NCI-H748 (cell line): ENCODE data around the gene ETHE1.
"Not testable (repeated sequence)": the region's sequence is repeated elsewhere in the genome, so short reads cannot be mapped to it uniquely, and the experiment has no call there.

Source experiments
- DNase-seq: peaks from one replicate; lab custom pipeline; 2025; ENCODE audit not compliant: unreplicated experiment; lab: John Stamatoyannopoulos, UW

The ETHE1 gene

DNA sequence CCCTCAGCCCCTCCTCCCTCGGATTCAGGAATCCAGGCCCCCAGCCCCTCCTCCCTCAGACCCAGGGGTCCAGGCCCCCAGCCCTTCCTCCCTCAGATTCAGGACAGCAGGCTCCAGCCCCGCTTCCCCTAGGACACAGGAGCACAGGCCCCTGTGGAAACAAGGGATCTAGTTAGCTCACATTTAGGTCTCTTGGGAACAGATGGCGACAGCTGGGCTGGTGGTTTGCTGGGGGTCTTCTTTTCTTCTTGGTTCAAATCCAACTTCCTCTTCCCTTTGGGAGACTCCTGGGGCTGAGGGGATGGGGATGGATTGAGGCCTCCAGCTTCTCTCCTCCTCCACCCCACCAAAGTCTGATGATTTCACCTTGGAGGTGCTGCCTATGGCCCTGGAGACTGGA lies 25.6 kb upstream of the ETHE1 start:
- no peak for DNase-seq

DNA sequence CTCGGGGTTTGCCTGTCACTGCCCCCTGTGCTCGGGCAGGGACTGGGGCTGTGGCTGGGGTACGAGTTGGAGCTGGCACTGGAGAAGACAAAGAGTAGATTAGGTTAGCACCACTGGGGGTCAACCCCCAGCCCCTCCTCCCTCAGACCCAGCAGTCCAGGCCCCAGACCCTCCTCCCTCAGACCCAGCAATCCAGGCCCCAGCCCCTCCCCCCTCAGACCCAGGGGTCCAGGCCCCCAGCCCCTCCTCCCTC lies 25.1 kb upstream of the ETHE1 start:
- no peak for DNase-seq

GRCh38 chr19:43551399-43552197 lies 24.6 kb upstream of the ETHE1 start:
- DNase-seq, result no peak

DNA sequence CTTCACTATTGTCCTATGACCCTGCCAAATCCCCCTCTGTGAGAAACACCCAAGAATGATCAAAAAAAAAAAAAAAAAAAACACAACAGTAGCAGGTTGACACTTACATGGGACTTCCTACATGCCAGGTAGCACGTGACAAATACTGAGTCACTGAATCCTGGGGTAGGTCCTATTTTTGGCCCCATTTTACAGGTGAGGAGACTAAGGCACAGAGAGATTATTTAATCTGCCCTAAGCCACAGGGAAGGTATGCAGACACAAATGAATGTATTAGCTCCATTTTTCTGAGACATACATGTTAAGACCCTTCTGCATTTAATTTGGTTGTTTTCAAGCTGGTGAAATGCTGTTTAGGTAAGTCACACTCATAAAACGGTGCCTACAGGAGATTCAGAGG lies 21.7 kb upstream of the ETHE1 start:
- DNase-seq, result no peak

- DNase-seq, result not testable (repeated sequence)
Measured at GRCh38 chr19:43547926-43548325, 20.9 kb upstream of the ETHE1 start.

- no peak for DNase-seq
Measured at GRCh38 chr19:43546581-43546980, 19.6 kb upstream of the ETHE1 start.

- no peak for DNase-seq
Measured at GRCh38 chr19:43545981-43546380, 19.0 kb upstream of the ETHE1 start.

DNA sequence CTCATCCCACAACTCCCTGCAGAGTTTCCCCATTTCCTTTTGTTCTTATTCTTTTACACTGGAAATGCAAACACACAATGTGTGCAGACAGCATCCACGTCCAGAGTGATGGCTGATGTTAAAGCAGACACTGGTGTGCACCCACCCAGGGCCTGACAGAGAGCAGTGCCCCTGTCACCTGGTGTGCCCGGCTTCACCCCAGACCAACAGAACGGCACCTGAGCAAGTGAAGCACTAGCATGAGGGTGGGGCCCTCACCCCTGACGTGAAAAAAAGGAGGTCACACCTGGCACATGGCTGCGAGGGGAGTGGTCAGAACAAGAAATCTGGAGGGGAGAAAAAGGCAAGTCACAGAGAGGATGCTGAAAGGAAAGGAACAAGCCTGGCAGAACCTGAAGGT lies 18.3 kb upstream of the ETHE1 start:
- DNase-seq, result no peak

DNA sequence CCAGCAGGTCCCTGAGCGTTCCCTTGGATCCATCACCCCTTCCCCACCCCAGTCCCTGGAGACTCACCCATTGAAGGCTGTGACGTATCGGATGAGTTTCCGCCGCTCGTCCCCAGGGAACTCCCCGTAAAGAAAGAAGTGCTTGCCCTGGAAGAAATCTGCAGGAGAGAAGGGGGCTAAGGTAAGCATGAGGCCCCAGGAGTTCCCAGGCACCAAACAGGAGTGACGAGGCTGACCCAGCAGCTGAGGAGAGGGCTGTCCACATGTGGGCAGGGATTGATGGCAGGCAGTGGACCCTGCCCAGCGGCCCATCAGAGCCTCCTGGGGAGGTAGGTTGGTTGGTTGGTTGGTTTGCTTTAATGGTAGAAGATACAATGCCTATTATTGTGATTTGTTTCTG lies 17.1 kb upstream of the ETHE1 start:
- no peak for DNase-seq

- DNase-seq, result no peak
Measured at GRCh38 chr19:43541920-43542650, 15.1 kb upstream of the ETHE1 start.

GRCh38 chr19:43540381-43540780 lies 13.4 kb upstream of the ETHE1 start:
- DNase-seq, result no peak

DNA sequence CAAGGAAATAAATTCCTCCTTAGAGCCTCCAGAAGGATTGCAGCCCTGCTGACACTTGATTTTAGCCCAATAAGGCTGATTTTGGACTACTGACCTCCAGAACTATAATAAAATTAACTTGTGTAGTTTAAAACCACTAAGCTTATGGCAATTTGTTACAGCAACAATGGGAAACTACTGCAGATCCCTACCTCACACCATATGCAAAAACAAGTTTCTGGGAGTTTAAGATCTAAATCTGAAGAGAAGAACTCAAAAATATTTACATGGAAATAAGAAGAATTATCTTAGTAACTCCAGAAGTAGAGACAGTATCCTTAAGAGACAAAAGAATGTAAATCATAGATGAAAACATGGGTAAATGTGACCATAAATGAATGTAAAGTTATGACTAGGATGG lies 11.9 kb upstream of the ETHE1 start:
- DNase-seq, result no peak

- peak; percentile 58 for DNase-seq
Measured at GRCh38 chr19:43534816-43535761, 8.1 kb upstream of the ETHE1 start.

- no peak for DNase-seq
Measured at GRCh38 chr19:43534305-43534815, 7.4 kb upstream of the ETHE1 start.

DNA sequence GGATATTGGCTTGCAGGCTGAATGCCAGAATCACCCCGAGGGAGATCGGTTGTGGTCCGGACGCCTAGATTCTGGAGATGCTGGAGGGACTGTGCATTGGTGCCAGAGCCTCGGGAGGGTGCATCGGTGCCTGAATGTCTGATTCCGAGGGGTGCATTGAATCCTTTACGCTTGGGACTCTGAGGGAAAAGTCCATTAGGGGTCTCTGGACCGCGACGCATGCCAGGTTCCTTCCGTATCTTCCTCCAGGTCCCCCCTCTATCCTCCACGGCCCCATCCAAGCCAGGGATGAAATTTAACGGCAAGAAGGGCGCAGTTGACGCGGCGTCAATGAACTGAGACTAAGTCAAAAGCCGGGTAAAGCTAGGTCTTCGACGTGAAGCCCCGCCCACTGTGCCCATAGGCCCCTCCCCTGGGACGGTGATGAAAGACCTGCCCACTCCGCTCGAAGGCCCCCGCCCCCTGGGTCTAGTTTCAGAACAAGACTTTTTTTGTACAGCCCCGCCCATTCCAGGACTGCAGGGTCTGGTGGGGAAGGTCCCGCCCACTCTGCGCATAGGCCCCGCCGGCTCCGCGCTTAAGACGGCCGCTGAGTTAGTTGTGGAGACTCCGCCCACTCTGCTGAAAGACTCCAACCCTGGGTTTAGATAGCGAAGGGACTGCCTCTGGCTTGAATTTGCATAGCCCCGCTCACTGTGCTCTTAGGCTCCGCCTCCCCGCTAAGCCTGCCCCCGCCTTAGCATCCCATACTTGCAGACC lies 6.7 kb upstream of the ETHE1 start:
- DNase-seq, result peak; percentile 100

- peak; percentile 99 for DNase-seq
Measured at GRCh38 chr19:43532962-43533545, 6.1 kb upstream of the ETHE1 start, which contains the start of gene ZNF575. Gene ZNF575, plus strand, starts transcription at chr19:43533188. Its CDS starts 1,235 bp downstream, at chr19:43534423.

- DNase-seq, result peak; percentile 91
Measured at GRCh38 chr19:43532571-43532961, 5.6 kb upstream of the ETHE1 start.

DNA sequence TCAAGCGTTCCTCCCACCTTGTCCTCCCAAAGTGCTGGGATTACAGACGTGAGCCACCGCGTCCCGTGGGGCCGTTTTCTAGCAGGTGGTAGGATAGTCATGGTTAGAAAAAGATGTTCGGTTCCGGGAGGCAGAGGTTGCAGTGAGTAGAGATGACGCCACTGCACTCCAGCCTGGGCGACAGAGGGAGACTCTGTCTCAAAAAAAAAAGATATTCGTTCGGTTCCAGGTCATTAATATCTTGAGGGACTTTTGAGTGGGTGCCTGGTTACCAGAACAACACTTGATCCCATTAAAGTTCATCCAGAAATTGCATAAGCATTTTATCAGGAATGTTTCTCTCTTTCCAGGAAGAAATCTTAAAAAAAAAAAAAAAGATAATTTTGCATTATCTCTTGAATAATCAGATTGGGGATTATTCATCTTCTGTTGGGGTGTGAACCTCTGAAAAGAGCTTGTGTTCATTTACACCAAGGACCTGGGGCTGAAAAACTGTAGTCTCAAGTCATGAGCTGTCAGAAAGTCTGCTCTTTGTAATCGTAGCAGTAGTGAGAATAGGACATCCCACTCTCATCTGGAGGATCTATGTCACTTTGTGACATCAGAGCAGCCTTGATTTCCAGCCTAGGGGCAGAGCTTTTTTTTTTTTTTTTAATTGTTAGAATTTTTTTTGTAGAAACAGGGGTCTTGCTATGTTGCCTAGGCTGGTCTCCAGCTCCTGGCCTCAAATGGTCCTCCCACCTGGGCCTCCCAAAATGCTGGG lies 1.0 kb upstream of the ETHE1 start:
- peak; percentile 48 for DNase-seq
